ENCODE results near the gene ATP8A2. TPM values are rescaled to one million over a fixed set of nuclear protein-coding genes. Genes with fewer than 3 reads are reported as not detected.

ATP8A2 gene
- total RNA-seq, 1 experiment from 2014 or later, result not detected

DNA sequence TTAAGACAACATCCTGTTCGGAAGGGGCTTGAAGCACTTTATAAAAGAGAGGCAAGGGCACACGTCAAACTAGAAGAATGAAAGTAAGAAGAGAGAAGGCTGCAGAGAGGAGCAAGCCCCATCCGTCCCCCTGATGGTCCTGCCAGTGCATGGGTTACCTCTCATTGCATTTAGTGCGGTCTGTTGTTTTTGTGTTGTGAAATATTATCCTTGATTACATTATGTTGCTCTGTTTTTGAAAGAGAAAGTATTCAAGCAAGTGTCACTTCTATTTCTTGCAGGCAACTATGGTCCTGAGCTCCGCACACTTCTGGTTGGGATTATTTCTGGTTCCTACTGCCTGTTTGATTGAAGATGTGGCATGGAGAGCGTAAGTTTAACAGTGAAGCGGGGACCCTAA is 589.5 kb downstream of the ATP8A2 start:
- in situ Hi-C loops (cut with HindIII; ENCODE audit: low pct_unique_long_range_greater_than_20kb, low sequenced_read_pairs), result no loop called here
- DNase-seq (ENCODE audit: low read depth), result no peak

DNA sequence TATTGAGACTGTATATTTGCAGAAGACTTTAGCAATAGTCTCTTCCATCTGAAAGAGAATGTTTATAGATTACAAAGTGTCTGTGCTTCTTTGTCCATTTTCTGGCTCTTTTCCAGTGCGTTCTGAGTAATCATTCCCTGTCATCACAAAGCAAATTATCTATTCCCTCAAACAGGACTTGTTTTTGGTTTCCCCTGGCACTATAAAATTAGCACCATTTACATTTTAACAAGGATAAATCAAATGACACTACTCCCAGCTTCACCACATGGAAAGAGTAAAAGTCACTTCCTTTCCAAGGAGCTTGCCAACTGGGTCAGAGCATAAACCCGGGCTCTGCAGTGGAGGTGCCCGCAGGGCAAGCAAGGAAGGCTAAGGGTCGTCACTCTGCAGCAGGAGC is 591.9 kb downstream of the ATP8A2 start:
- DNase-seq (ENCODE audit: low read depth), result no peak
- in situ Hi-C loops (cut with HindIII; ENCODE audit: low pct_unique_long_range_greater_than_20kb, low sequenced_read_pairs), result no loop called here

DNA sequence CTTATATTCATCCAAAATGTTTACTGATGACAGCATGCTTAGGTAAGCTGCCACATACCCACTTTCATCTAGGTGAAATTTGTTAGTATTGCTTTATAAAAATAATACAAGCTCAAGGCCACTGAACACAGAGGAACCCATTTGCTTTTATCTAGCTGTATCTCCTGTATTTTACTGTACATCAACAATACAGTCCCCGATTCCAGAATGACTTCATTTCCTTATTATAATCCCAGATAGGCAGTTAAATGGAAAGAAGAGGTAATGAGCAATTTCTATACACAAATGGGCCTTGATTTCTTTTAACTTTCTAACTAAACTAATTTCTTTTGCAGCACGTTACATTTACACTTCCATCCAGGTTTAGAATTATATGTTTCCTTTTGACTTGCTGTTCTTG is 593.8 kb downstream of the ATP8A2 start:
- no peak for DNase-seq (ENCODE audit: low read depth)
- in situ Hi-C loops (cut with HindIII; ENCODE audit: low pct_unique_long_range_greater_than_20kb, low sequenced_read_pairs), result no loop called here

DNA sequence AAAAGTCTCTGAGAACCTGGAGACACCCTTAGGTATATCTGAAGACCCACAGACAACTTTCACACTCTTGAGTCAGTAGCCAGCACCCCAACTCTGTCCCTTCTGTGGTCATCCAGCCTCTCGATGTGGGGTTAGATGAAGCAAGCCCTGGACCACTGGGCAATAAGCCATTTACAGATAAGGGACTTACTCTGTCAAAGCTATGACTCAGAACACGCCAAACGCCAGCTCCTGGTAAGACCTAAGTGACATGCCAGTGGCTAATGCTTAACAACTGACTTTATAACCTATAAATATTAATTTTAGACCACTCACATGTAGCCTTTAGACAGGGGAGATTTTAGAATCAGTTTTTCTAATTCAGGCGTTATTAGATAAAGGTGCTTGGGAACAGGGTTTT is 594.3 kb downstream of the ATP8A2 start:
- in situ Hi-C loops (cut with HindIII; ENCODE audit: low pct_unique_long_range_greater_than_20kb, low sequenced_read_pairs), result no loop called here
- DNase-seq (ENCODE audit: low read depth), result no peak

DNA sequence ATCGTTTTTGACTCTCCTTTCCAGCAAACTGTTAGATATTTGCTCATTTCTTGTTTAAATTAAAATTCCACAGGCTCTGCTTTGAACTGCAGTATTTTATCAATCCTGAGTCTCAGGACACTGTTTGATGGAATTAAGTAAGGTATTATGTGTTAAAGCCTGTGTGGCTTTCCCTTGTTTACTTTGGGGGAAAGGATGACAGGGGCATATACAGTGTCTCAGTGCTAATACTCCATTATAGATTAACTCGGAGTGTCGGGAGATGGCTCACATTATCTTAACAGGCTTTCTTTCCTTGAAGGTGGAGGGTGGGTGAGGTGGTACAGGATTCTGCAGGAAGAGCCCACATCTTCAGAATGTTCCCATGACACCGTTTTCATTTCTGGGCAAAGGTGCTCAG is 595.4 kb downstream of the ATP8A2 start:
- in situ Hi-C loops (cut with HindIII; ENCODE audit: low pct_unique_long_range_greater_than_20kb, low sequenced_read_pairs), result no loop called here
- no peak for DNase-seq (ENCODE audit: low read depth)

DNA sequence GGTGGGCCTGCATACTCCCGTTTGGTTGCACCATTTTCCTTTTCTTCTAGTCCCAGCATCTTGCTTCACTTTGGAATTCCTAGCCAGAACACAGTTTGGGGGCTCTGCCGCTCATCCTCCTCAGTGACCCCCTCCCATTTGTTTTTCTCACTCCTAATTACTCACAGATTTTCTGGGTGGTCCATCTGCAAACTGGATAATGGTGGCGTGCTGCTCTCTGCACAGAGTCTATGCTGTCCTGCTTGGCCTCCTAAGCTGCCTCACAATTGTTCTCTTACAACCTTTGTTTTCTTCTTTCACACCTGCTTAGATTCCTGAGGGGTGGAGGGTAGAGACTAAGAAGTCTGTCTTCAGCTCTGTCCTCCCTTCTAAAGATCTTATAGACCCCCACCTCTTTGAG is 599.3 kb downstream of the ATP8A2 start:
- in situ Hi-C loops (cut with HindIII; ENCODE audit: low pct_unique_long_range_greater_than_20kb, low sequenced_read_pairs), result no loop called here
- DNase-seq (ENCODE audit: low read depth), result no peak

DNA sequence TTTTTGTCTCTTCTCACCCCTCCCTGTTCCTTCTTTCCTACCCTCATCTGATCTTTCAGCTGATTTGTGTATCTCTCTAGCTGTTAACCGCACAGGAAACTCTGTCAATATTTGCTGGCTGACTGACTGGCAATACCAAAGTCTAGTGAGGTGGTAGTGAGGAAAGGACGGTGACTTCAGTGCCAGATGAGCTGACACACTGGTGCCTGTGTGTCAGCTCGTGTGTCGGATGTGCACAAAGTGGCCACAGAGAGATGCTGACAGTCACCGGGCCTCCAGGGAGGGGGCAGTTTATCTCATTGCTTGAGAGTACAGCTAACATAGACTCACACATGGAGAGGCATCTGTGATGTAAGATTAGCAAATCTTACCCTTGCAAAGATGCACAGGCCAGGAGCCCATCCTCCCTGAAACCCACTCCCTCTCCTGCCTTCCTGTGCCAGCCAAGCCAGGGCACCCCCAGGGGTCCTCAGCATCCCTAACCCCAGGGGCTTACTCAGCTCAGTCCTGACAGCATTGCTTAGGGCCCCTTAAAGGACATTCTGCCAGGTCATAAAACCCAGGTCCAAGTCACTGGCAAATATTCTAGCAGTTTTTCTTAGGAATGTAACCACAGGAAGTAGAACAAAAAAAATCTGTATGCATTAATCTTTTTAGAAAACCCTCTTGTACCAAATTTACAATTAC is 599.8 kb downstream of the ATP8A2 start:
- in situ Hi-C loops (cut with HindIII; ENCODE audit: low pct_unique_long_range_greater_than_20kb, low sequenced_read_pairs), result no loop called here
- DNase-seq (ENCODE audit: low read depth), result no peak

DNA sequence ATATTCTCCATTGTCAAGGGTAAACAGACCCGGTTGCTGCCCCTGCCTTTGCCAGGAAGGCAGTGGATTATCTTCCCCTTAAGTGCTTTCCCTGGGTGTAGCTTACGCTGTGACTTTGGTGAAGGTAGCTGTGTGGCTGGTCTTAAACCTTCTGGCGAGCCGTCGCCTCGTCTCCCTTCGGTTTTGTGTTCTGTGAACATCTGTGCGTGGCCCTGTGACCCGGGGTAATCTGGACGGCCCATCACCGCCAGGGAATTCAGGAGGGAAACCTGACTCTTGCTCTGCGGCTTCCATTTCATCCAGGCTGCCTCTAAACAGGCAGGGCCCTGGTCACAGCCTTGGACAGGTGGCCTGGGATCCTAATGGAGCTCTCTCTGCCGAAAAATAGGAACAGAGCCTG is 601.3 kb downstream of the ATP8A2 start:
- in situ Hi-C loops (cut with HindIII; ENCODE audit: low pct_unique_long_range_greater_than_20kb, low sequenced_read_pairs), result no loop called here
- DNase-seq (ENCODE audit: low read depth), result no peak

DNA sequence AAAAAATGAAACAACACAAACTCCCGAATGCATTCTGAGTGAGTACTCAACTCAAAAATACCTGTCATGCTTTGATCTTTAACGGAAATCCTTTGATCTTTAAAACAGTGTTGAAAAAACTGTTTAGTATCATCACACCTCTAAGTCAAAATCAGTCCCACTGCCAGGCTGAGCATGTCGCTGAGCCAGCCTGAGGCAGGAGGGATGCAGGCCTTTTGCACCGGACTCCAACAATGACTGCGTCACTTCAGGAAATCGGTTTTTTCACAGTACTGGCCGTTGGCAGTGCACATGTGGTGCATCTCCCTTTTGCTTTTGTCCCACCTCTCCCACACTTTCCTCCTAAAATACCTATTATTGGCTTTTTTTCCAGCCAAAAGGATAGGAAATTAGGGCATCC is 601.8 kb downstream of the ATP8A2 start:
- in situ Hi-C loops (cut with HindIII; ENCODE audit: low pct_unique_long_range_greater_than_20kb, low sequenced_read_pairs), result no loop called here
- no peak for DNase-seq (ENCODE audit: low read depth)

DNA sequence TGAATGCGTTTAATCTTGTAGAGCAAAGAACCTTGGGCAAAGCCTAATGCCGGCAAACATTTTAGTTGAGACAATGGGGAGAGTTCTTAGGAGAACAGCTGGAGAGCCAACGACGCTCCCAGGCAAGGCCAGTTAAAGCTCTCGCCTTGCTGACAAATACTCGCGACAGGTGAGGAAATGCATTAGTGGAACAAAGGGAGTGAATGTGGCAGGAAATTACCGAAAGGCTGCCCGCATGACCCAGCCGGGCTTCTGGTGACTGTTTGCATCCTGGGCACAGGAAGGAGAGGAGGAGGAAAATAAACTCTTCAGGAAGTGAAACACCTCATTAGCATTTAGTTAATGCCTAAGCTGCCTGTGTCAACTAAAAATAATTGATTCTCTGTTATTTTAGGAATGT is 605.4 kb downstream of the ATP8A2 start:
- in situ Hi-C loops (cut with HindIII; ENCODE audit: low pct_unique_long_range_greater_than_20kb, low sequenced_read_pairs), result no loop called here

DNA sequence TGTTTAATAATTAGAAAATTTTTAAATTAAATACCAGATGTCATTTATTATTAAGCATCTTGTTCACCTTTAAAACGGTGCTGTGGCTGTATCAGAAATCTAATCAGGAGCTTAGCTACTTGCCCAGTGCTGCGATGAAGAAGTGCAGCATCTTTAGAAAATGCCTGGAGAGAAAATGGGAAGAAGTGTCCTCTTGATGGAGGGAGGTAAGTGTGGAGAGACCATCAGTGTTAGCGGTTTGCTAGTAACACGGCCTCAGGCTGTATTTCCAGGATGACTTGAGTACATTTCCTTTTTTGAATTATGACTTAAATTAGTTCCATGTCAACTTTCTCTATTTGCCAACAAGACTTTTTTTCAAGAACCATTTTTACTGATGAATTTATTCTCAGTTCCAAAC is 605.9 kb downstream of the ATP8A2 start:
- no peak for DNase-seq (ENCODE audit: low read depth)
- in situ Hi-C loops (cut with HindIII; ENCODE audit: low pct_unique_long_range_greater_than_20kb, low sequenced_read_pairs), result no loop called here

More for the DNA sequence above, 605.4 kb downstream of the ATP8A2 start:
- DNase-seq (ENCODE audit: low read depth), result peak; percentile 30

DNA sequence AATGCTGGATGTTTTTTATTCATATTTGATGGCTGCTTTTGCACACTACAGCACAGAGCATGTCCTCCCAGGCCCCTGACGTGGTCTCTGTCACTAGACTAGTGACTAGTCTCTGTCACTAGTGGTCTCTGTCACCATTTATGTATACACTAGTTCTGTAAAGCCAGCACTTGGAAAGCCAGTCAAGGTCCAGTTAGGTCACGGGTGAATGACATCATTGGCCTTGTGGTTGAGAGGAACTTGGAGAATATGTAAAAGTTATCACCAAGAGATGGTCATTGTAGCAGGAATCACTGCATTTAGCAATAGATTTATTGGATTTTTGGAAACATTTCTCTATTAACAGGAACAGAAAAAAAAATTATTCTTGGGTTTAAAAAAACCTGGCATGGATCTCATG is 607.2 kb downstream of the ATP8A2 start:
- peak; percentile 31 for DNase-seq (ENCODE audit: low read depth)
- in situ Hi-C loops (cut with HindIII; ENCODE audit: low pct_unique_long_range_greater_than_20kb, low sequenced_read_pairs), result no loop called here

DNA sequence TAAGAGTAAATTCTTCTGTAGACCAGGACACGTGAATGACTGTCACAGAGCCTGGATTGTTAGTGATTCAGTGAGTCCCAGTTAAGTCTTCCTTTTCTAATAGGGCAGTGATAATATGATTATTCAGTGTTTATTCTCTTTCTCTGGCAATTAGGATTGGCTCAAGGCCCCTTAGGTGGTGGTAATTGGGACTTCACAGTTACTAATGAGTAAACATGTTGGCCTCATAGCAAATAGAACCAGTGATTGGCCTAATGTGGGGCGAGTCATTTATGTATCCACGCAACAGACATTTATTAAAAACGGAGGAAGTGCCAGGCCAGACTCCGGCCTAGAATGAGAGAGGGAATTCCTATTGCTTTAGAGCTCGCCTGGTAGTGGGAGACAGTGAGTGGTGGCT is 607.6 kb downstream of the ATP8A2 start:
- in situ Hi-C loops (cut with HindIII; ENCODE audit: low pct_unique_long_range_greater_than_20kb, low sequenced_read_pairs), result no loop called here
- no peak for DNase-seq (ENCODE audit: low read depth)

DNA sequence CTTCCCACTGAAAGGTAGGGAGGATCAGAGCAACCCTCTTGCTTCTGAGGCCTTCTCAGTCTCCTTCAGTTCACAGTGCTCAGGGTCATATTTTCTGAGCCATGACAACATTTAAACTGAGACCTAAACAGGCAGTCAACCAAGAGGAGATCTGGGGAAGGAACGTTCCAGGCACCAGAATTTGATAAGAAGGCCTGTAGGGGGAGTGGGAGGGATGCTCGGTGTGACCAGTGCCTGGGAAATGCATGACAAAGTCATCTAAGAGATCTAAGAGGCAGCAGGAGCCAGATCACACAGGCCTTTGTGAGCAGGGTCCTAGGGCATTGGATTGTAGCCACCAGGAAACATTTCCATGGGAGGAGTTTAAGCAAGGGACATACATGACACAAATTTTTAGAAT is 608.5 kb downstream of the ATP8A2 start:
- peak; percentile 52 for DNase-seq (ENCODE audit: low read depth)

DNA sequence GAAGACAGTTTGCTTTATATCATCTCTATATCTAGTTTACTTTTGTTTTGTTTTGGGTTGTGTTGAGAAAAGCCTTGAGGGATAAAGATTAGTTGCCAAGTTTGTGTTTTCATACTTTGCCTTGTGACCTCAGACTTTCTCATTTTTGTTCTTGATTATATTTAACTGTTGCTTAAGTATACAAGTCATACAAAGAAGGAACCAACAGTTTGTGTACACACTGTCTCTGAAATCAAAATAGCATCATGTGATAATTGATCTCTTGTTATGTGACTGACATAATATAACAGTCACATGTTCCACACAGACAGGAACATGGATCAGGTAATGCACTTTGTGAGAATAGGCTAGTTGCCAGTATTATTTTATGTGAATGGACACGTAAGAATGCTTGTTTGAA is 609.3 kb downstream of the ATP8A2 start:
- in situ Hi-C loops (cut with HindIII; ENCODE audit: low pct_unique_long_range_greater_than_20kb, low sequenced_read_pairs), result no loop called here
- DNase-seq (ENCODE audit: low read depth), result no peak

More for the DNA sequence above, 608.5 kb downstream of the ATP8A2 start:
- in situ Hi-C loops (cut with HindIII; ENCODE audit: low pct_unique_long_range_greater_than_20kb, low sequenced_read_pairs), result no loop called here

DNA sequence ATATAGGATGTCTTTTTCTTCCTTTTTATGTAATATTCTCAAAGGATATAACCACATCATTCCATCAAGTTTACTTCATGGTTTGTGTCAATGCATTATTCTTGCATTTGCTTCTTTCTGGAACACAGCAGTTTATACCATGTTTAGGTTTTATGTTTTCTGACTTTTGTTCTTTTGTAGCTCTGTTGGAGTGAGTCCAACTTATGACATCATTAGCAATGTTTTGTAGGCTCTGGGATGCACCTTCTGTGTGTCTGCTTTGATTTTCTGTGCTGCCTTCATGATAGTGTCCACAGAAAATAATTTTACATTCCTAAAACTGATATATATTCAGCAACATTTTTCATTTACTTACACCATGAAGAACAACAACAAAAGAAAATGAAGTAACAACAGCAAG is 611.1 kb downstream of the ATP8A2 start:
- in situ Hi-C loops (cut with HindIII; ENCODE audit: low pct_unique_long_range_greater_than_20kb, low sequenced_read_pairs), result no loop called here

DNA sequence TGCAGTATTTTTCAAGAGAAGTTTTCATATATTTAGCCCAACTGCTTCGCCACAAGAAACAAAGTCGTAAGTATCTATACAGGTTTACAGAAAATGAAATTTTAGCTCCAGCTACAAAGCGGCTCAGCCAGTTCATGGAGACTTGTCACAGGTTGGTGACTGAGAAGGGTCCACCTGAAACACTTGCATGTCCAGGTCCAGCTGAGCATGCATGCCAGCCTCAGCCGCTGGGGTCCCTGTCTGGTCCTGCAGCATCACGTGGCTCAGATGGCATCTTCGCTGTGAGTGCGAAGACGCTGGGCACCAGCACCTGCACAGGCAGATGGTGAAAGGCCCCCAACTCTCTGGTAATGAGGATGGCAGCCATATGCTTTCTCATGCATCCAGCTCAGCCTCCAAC is 616.2 kb downstream of the ATP8A2 start:
- in situ Hi-C loops (cut with HindIII; ENCODE audit: low pct_unique_long_range_greater_than_20kb, low sequenced_read_pairs), result no loop called here
- no peak for DNase-seq (ENCODE audit: low read depth)

More for the DNA sequence above, 611.1 kb downstream of the ATP8A2 start:
- no peak for DNase-seq (ENCODE audit: low read depth)

DNA sequence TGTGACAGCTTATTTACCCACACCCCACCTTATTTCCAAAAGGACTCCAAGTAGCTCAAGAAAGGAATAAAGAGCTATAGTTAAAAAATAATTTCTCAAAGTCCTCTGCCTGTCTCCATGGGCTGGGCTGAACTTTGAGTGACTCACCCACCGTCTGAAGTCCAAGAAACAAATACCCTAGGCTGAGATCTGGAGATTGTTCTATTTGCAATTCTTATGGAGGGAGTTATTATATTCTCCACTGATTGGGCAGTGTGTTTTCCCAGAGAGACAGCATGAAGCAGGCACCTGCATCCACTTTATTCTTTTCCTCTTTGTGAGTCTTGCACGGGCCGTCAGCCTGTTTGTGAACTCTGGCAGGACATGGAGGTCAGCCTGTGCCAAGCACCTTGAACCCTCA is 616.9 kb downstream of the ATP8A2 start:
- peak; percentile 32 for DNase-seq (ENCODE audit: low read depth)
- in situ Hi-C loops (cut with HindIII; ENCODE audit: low pct_unique_long_range_greater_than_20kb, low sequenced_read_pairs), result no loop called here

DNA sequence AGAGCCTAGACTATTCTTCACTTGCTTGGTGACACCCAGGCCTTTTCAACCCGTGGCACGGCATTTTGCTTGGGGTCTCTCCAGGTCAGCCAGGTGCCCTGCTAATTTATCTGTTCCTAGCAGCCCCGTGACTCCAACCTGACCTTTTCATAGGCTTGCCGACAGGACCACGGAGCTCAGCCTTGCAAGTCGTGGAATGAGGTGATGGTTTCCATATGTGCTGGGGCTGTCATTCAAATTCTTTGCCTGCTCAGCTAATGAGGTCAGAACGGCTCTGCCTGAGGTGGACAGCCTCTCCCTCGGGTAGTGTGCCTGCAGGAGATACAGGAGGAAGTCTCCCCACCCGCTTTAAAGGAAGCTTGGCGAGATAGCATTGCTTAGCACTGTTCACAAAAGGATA is 619.0 kb downstream of the ATP8A2 start:
- peak; percentile 23 for DNase-seq (ENCODE audit: low read depth)

DNA sequence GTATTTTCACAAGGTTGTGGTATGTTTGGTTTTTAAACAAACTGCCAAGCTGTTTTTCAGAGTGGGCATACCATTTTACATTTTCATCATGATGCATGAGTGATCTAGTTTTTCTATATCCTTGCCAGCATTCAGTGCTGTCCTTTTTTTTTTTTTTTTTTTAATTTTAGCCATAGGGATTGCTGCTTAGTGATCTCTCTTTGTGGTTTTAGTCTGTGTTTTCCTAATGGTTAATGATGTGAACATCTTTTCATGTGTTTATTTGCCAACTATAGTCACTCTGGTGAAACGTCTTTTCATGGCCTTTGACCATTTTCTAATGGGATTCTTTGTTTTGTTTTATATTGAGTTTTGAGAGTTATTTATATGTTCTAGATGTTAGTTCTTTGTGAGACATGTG is 620.3 kb downstream of the ATP8A2 start:
- in situ Hi-C loops (cut with HindIII; ENCODE audit: low pct_unique_long_range_greater_than_20kb, low sequenced_read_pairs), result no loop called here
- peak; percentile 92 for DNase-seq (ENCODE audit: low read depth)

More for the DNA sequence above, 619.0 kb downstream of the ATP8A2 start:
- in situ Hi-C loops (cut with HindIII; ENCODE audit: low pct_unique_long_range_greater_than_20kb, low sequenced_read_pairs), result no loop called here
